ENCODE measurements around the gene ZNF580.

Gene ZNF580

GRCh38 chr19:55619286-55619685 lies 21.5 kb upstream of the ZNF580 start:
- TF ChIP-seq CTCF (IDR thresholded peaks at IDR 0.05; ENCODE audit: low read depth, low read length, missing control alignments), result no peak
- H3K4me3 ChIP-seq (ENCODE audit: low read depth, low read length), result no peak overlapping the region
- DNase-seq (ENCODE audit: low read depth), result no peak

GRCh38 chr19:55620410-55621204 lies 20.2 kb upstream of the ZNF580 start:
- no peak for TF ChIP-seq CTCF (IDR thresholded peaks at IDR 0.05; ENCODE audit: low read depth, low read length, missing control alignments)
- DNase-seq (ENCODE audit: low read depth), result no peak
- H3K4me3 ChIP-seq (ENCODE audit: low read depth, low read length), result no peak overlapping the region

- TF ChIP-seq CTCF (IDR thresholded peaks at IDR 0.05; ENCODE audit: low read depth, low read length, missing control alignments), result no peak
- H3K4me3 ChIP-seq (ENCODE audit: low read depth, low read length), result no peak overlapping the region
- no peak for DNase-seq (ENCODE audit: low read depth)
These were observed 19.6 kb upstream of the ZNF580 start for GRCh38 chr19:55621205-55621672.

- TF ChIP-seq CTCF (IDR thresholded peaks at IDR 0.05; ENCODE audit: low read depth, low read length, missing control alignments), result no peak
- DNase-seq (ENCODE audit: low read depth), result no peak
- H3K4me3 ChIP-seq (ENCODE audit: low read depth, low read length), result no peak overlapping the region
These were observed 19.1 kb upstream of the ZNF580 start for GRCh38 chr19:55621673-55622231.

- no peak for DNase-seq (ENCODE audit: low read depth)
- no peak for TF ChIP-seq CTCF (IDR thresholded peaks at IDR 0.05; ENCODE audit: low read depth, low read length, missing control alignments)
- no peak overlapping the region for H3K4me3 ChIP-seq (ENCODE audit: low read depth, low read length)
These were observed 18.4 kb upstream of the ZNF580 start for GRCh38 chr19:55622242-55622969.

GRCh38 chr19:55623130-55623529 lies 17.7 kb upstream of the ZNF580 start:
- no peak for DNase-seq (ENCODE audit: low read depth)
- TF ChIP-seq CTCF (IDR thresholded peaks at IDR 0.05; ENCODE audit: low read depth, low read length, missing control alignments), result no peak
- no peak overlapping the region for H3K4me3 ChIP-seq (ENCODE audit: low read depth, low read length)
